HepG2 (cell line): Measurements from ENCODE around the gene GAS2. TPM values are rescaled to one million over a fixed set of nuclear protein-coding genes. Genes with fewer than 3 reads are reported as not detected.

Experiments
- CREB1 ChIP-seq, 2 experiments: fragments of 450-650 bp in 1 of 2; IDR thresholded peaks; 2 replicates each; pipeline ENCODE4 v1.6.1; 2016 to 2017; ENCODE audit warnings: control low read depth in 1 of 2, mild to moderate bottlenecking in 1 of 2, missing compliant biosample characterization in 1 of 2, missing genetic modification characterization in 1 of 2
- HNF1B ChIP-seq: sonication (generic); formaldehyde crosslinking; IDR thresholded peaks from 2 replicates; pipeline ENCODE4 v1.5.1; 2020; ENCODE audit warnings: mild to moderate bottlenecking, moderate library complexity, missing genetic modification reagents
- HNF4G ChIP-seq, 2 experiments: sonication (generic) in 1 of 2; formaldehyde crosslinking in 1 of 2; IDR thresholded peaks; 2 replicates each; pipeline versions ENCODE4 v1.4.0 to v1.6.1; 2011 to 2020; ENCODE audit warnings: borderline replicate concordance in 2 of 2, low read depth in 2 of 2, mild to moderate bottlenecking in 2 of 2, low read length in 1 of 2, missing genetic modification reagents in 1 of 2, moderate library complexity in 1 of 2
- NCOA2 ChIP-seq: sonication (generic); formaldehyde crosslinking; IDR thresholded peaks from 2 replicates; pipeline ENCODE4 v1.8.0; 2022; ENCODE audit warnings: inconsistent platforms
- NFRKB ChIP-seq: fragments of 450-650 bp; IDR thresholded peaks from 2 replicates; pipeline ENCODE4 v1.6.1; 2017
- NR2C2 ChIP-seq: sonication (generic); formaldehyde crosslinking; IDR thresholded peaks from 2 replicates; pipeline ENCODE4 v1.4.0; 2020; ENCODE audit warnings: missing genetic modification reagents, mild to moderate bottlenecking, moderate library complexity, borderline replicate concordance
- PAXIP1 ChIP-seq: sonication (generic); formaldehyde crosslinking; conservative IDR thresholded peaks from 2 replicates; pipeline ENCODE4 v1.4.0; 2020; ENCODE audit warnings: mild to moderate bottlenecking, missing genetic modification reagents, moderate library complexity
- RARA ChIP-seq: IDR thresholded peaks from 2 replicates; pipeline ENCODE4 v1.6.1; 2016; ENCODE audit warnings: missing genetic modification reagents, missing compliant biosample characterization
- SOX5 ChIP-seq: IDR thresholded peaks from 2 replicates; pipeline ENCODE4 v1.6.1; 2016; ENCODE audit warnings: borderline replicate concordance
- TAF15 ChIP-seq: fragments of 200-400 bp; formaldehyde crosslinking; IDR thresholded peaks from one replicate; pipeline ENCODE4 v1.6.1; 2018; ENCODE audit warnings: mild to moderate bottlenecking, low read depth, low read length; ENCODE audit not compliant: poor library complexity, severe bottlenecking
- ZBTB8A ChIP-seq: sonication (generic); formaldehyde crosslinking; IDR thresholded peaks from 2 replicates; pipeline ENCODE4 v1.4.0; 2020; ENCODE audit warnings: mild to moderate bottlenecking, low read depth, missing genetic modification reagents, borderline replicate concordance
- ZFX ChIP-seq: sonication (generic); formaldehyde crosslinking; IDR thresholded peaks from 2 replicates; pipeline ENCODE4 v1.4.0; 2020; ENCODE audit warnings: mild to moderate bottlenecking, low read depth, missing genetic modification reagents, moderate library complexity
- ZMYM4 ChIP-seq: sonication (generic); formaldehyde crosslinking; IDR thresholded peaks from 2 replicates; pipeline ENCODE4 v1.8.1; 2023; ENCODE audit warnings: mild to moderate bottlenecking, missing genetic modification reagents
- ZNF331 ChIP-seq: sonication (generic); formaldehyde crosslinking; IDR thresholded peaks from 2 replicates; pipeline ENCODE4 v1.4.0; 2020; ENCODE audit warnings: missing genetic modification reagents
- polyA plus RNA-seq, 8 experiments: library from polyadenylated mRNA; depleted of rRNA in 3 of 8; stranded (reverse) in 7 of 8; unstranded in 1 of 8; fragments of >200 nt; fragmentation: Illumina TruSeq in 4 of 8; extraction: Trizol in 4 of 8; gene quantifications; 2 replicates each; pipeline versions ENCODE4 v1.2.1 to v1.2.3, GENCODE V29; 2011 to 2016; ENCODE audit warnings: low read depth in 4 of 8, missing spikeins in 1 of 8, mixed read lengths in 1 of 8; ENCODE audit not compliant: insufficient read depth in 1 of 8
- total RNA-seq, 5 experiments: library from RNA; depleted of rRNA; stranded (reverse); fragments of >200 nt; fragmentation: Illumina TruSeq; extraction: Trizol; gene quantifications; 2 replicates each; pipeline ENCODE4 v1.2.3, GENCODE V29; 2016; ENCODE audit warnings: low read depth in 1 of 5
- TF ChIP-seq, protein P1 (sequence below): sonication (generic); formaldehyde crosslinking; IDR thresholded peaks from 2 replicates; pipeline ENCODE4 v1.5.1; 2020; ENCODE audit warnings: mild to moderate bottlenecking, missing genetic modification reagents, borderline replicate concordance

The GAS2 gene
- total and polyA plus RNA-seq, 2 of the 13 experiments (the other 11 are each of a cell fraction or from before 2014, with no cell fraction given), result 26.0 to 85.1 TPM

- peak; percentile 95 for TF ChIP-seq PAXIP1 (CRISPR knock-in tag)
- TF ChIP-seq NCOA2 (CRISPR knock-in tag), result peak; percentile 75
- TF ChIP-seq NR2C2, result peak; percentile 37
- peak; percentile 68; the same call in 1 of the 2 replicates for TF ChIP-seq SOX5 (CRISPR knock-in tag)
- peak; percentile 28; the same call in 1 of the 2 replicates for TF ChIP-seq ZFX (CRISPR knock-in tag)
- no peak for TF ChIP-seq TAF15
- TF ChIP-seq CREB1 (IDR thresholded peaks at IDR 0.05), result peak; percentile 65
- TF ChIP-seq CREB1 (CRISPR knock-in tag; IDR thresholded peaks at IDR 0.05), result peak; percentile 56
- 0 out of 2 replicates have a peak, but pooled peaks have one; percentile 2 for TF ChIP-seq ZNF331 (CRISPR knock-in tag)
- no peak for TF ChIP-seq NFRKB
- TF ChIP-seq ZBTB8A (CRISPR knock-in tag), result no peak
- TF ChIP-seq ZMYM4 (CRISPR knock-in tag), result peak; percentile 53
- TF ChIP-seq, protein P1, sequence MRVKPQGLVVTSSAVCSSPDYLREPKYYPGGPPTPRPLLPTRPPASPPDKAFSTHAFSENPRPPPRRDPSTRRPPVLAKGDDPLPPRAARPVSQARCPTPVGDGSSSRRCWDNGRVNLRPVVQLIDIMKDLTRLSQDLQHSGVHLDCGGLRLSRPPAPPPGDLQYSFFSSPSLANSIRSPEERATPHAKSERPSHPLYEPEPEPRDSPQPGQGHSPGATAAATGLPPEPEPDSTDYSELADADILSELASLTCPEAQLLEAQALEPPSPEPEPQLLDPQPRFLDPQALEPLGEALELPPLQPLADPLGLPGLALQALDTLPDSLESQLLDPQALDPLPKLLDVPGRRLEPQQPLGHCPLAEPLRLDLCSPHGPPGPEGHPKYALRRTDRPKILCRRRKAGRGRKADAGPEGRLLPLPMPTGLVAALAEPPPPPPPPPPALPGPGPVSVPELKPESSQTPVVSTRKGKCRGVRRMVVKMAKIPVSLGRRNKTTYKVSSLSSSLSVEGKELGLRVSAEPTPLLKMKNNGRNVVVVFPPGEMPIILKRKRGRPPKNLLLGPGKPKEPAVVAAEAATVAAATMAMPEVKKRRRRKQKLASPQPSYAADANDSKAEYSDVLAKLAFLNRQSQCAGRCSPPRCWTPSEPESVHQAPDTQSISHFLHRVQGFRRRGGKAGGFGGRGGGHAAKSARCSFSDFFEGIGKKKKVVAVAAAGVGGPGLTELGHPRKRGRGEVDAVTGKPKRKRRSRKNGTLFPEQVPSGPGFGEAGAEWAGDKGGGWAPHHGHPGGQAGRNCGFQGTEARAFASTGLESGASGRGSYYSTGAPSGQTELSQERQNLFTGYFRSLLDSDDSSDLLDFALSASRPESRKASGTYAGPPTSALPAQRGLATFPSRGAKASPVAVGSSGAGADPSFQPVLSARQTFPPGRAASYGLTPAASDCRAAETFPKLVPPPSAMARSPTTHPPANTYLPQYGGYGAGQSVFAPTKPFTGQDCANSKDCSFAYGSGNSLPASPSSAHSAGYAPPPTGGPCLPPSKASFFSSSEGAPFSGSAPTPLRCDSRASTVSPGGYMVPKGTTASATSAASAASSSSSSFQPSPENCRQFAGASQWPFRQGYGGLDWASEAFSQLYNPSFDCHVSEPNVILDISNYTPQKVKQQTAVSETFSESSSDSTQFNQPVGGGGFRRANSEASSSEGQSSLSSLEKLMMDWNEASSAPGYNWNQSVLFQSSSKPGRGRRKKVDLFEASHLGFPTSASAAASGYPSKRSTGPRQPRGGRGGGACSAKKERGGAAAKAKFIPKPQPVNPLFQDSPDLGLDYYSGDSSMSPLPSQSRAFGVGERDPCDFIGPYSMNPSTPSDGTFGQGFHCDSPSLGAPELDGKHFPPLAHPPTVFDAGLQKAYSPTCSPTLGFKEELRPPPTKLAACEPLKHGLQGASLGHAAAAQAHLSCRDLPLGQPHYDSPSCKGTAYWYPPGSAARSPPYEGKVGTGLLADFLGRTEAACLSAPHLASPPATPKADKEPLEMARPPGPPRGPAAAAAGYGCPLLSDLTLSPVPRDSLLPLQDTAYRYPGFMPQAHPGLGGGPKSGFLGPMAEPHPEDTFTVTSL (CRISPR knock-in tag), result peak; percentile 77; the same call in 1 of the 2 replicates
- TF ChIP-seq RARA, result peak; percentile 42; the same call in 1 of the 2 replicates
- peak; percentile 62 for TF ChIP-seq HNF4G (IDR thresholded peaks at IDR 0.05; ENCODE audit: borderline replicate concordance, low read depth, low read length)
- TF ChIP-seq HNF4G (CRISPR knock-in tag; IDR thresholded peaks at IDR 0.05; ENCODE audit: borderline replicate concordance, low read depth), result no peak
- peak; percentile 49; the same call in 1 of the 2 replicates for TF ChIP-seq HNF1B (CRISPR knock-in tag)
Observed at GRCh38 chr11:22674470-22675439, 8.3 kb downstream of the GAS2 start (continued).
